Activated CD8-positive, alpha-beta T cell treated with anti-CD3 and anti-CD28 coated beads for 36 hours (primary cell): ENCODE measurements around the gene PLPPR2. TPM values are rescaled to one million over a fixed set of nuclear protein-coding genes. Genes with fewer than 3 reads are reported as not detected.

Experiments used
- ATAC-seq: fragments of 200-7000 bp; cut with Tn5 transposase; one replicate; pipeline ENCODE4 v1.10.0; 2021; ENCODE audit warnings: mild to moderate bottlenecking, moderate library complexity
- CTCF ChIA-PET: fragments of 350-600 bp; sonication (Branson Sonifier 250); formaldehyde crosslinking; loops from one replicate; lab custom pipeline; 2021; ENCODE audit warnings: antibody characterized with exemption; lab: Charles Lee
- POLR2A ChIA-PET: fragments of 350-600 bp; sonication (Branson Sonifier 250); formaldehyde crosslinking; loops from one replicate; lab custom pipeline; 2021; ENCODE audit warnings: antibody characterized with exemption; lab: Charles Lee
- DNase-seq: peaks from one replicate; pipeline ENCODE4 v3.0.0-alpha.2; 2020
- H3K27ac Mint-ChIP-seq: one replicate; pipeline ENCODE4 v1.8.0; 2021; ENCODE audit warnings: mild to moderate bottlenecking, mixed read lengths
- H3K27me3 Mint-ChIP-seq: one replicate; pipeline ENCODE4 v1.8.0; 2021; ENCODE audit warnings: mixed read lengths
- H3K36me3 Mint-ChIP-seq: one replicate; pipeline ENCODE4 v1.8.0; 2021; ENCODE audit warnings: low read depth, mixed read lengths
- H3K4me1 Mint-ChIP-seq: one replicate; pipeline ENCODE4 v1.8.0; 2021; ENCODE audit warnings: low read depth, mixed read lengths
- H3K4me3 Mint-ChIP-seq: one replicate; pipeline ENCODE4 v1.8.0; 2021; ENCODE audit warnings: mild to moderate bottlenecking, moderate library complexity, mixed read lengths
- H3K9me3 Mint-ChIP-seq: one replicate; pipeline ENCODE4 v1.8.0; 2021; ENCODE audit warnings: mixed read lengths
- CTCF ChIP-seq: fragments of 200-600 bp; IDR thresholded peaks from one replicate; pipeline ENCODE4 v1.8.0; 2022; ENCODE audit warnings: antibody characterized with exemption, mild to moderate bottlenecking
- intact Hi-C: fragments of 100-400 bp; cut with micrococcal nuclease; formaldehyde crosslinking; loops from one replicate; pipeline ENCODE4 v1.10.0; 2022
- total RNA-seq, 2 experiments: library from RNA; stranded (reverse); gene quantifications; one replicate each; pipeline ENCODE4 v1.2.3, GENCODE V29; 2021

Gene PLPPR2
- total RNA-seq, 2 experiments from 2014 or later, result 1.2 to 1.8 TPM

DNA sequence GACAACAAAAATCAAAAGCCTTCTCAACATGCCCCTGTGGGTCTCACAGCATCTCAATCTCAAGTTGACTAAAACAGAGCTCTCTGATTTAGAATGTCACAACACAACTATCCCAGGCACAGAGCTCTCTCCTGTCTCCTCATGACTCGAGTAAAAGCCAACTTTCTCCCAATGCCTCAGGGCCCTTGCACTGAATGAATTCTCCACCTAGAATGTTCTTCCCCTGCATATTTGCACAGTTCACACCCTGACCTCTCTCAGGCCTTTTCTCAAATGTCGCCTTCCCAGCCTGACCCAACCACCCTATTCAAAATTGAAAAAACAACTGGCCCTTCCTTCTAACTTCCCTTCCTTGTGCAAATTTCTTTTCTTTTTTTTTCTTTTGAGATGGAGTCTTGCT lies 15.5 kb downstream of the PLPPR2 start:
- Mint-ChIP-seq H3K4me3 (no peak overlapping the region), H3K36me3 (peaks cover 21% of the 10 kb centered on the region), H3K4me1 (peaks cover 7% of the 10 kb centered on the region), H3K27me3 (no peaks in the 10 kb centered on the region), H3K27ac (no peak overlapping the region), H3K9me3 (no peaks in the 10 kb centered on the region)
- no peak for TF ChIP-seq CTCF
- ChIA-PET POLR2A (no interaction called here), CTCF (interaction anchor here (0.7 kb wide), 3 partner anchors 11 to 112 kb away, joined by 3 read pairs; partner anchors contain the start of genes CCDC159 and TMEM205)
- intact Hi-C loops, result no loop called here
- DNase-seq (no peak), ATAC-seq (no peak)

DNA sequence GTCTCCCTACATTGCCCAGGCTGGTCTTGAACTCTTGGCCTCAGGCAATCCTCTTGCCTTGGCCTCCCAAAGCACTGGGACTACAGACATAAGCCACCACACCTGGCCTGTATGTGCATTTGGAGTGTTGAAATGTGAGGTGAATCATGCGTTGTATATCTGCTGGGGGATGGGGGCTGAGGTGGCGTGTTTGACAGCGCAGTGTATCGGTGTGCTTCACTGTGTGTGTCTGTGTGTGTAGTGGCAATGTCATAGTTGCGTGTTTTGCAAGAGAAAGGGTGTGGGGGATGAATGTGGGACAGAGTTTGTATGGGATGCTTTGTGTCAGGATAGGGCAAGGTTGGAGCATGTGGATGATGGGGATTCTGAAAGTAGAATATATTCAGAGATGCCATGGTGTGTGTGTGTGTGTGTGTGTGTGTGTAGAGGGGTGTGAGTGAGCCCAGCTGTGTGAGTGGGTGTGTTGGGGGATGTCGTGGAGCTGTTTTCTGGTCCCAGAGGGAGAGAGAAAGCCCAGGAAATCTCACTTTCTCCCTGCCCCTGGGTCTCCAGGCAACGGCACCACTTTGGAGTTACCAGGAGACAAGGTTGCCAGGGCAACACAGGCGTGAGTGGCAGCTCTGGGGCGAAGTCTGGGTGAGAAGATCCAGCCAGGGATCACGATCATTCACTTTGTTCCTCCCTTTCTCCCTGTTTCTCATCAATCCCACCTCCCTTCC lies 18.1 kb downstream of the PLPPR2 start:
- Mint-ChIP-seq H3K27me3 (no peaks in the 10 kb centered on the region), H3K4me3 (no peak overlapping the region), H3K9me3 (no peaks in the 10 kb centered on the region), H3K4me1 (peaks cover 25% of the 10 kb centered on the region), H3K27ac (no peak overlapping the region), H3K36me3 (peaks cover 31% of the 10 kb centered on the region)
- intact Hi-C loops, result no loop called here
- ChIA-PET CTCF (interaction anchor here (1.4 kb wide), 1 partner anchor 130 kb away, joined by 4 read pairs; no protein-coding TSS in a partner anchor), POLR2A (interaction anchor here (0.6 to 2.6 kb wide), 3 partner anchors 27 to 268 kb away, joined by 3 to 9 read pairs (median 4); partner anchors contain the start of genes CCDC159 and TMEM205)
- TF ChIP-seq CTCF, result no peak
- no peak for DNase-seq
- no peak for ATAC-seq

GRCh38 chr19:11373885-11374432 lies 18.7 kb downstream of the PLPPR2 start:
- DNase-seq, result no peak
- H3K27ac Mint-ChIP-seq, result no peak overlapping the region
- TF ChIP-seq CTCF, result no peak
- H3K4me1 Mint-ChIP-seq, result peaks cover 30% of the 10 kb centered on the region
- H3K9me3 Mint-ChIP-seq, result no peaks in the 10 kb centered on the region
- ChIA-PET CTCF (interaction anchor here (1.2 to 4.7 kb wide), 5 partner anchors 9 to 130 kb away, joined by 3 to 29 read pairs (median 9); partner anchors contain the start of genes ELAVL3, EPOR and RAB3D), POLR2A (interaction anchor here (0.6 to 2.6 kb wide), 6 partner anchors 10 to 268 kb away, joined by 3 to 9 read pairs (median 4); partner anchors contain the start of genes CCDC159 and TMEM205)
- ATAC-seq, result no peak
- H3K27me3 Mint-ChIP-seq, result no peaks in the 10 kb centered on the region
- H3K4me3 Mint-ChIP-seq, result no peak overlapping the region
- H3K36me3 Mint-ChIP-seq, result peaks cover 35% of the 10 kb centered on the region
- intact Hi-C loops, result no loop called here

- intact Hi-C loops, result no loop called here
- H3K4me3 Mint-ChIP-seq, result no peak within 1 kb of the TSS
- H3K36me3 Mint-ChIP-seq, result peaks cover 30% of the 10 kb centered on the region
- CTCF ChIA-PET, result interaction anchor here (0.6 to 4.7 kb wide), 10 partner anchors 9 to 222 kb away, joined by 3 to 29 read pairs (median 5); partner anchors contain the start of genes CCDC159, ELAVL3, EPOR and RAB3D
- ATAC-seq, result peak; percentile 91
- DNase-seq, result peak; percentile 98
- H3K27me3 Mint-ChIP-seq, result no peaks in the 10 kb centered on the region
- no peaks in the 10 kb centered on the region for H3K9me3 Mint-ChIP-seq
- POLR2A ChIA-PET, result interaction anchor here (0.6 to 2.6 kb wide), 10 partner anchors 10 to 60 kb away, joined by 3 to 9 read pairs (median 4); partner anchors contain the start of genes CCDC159, EPOR, ODAD3 and PRKCSH
- H3K27ac Mint-ChIP-seq, result no peak within 1 kb of the TSS
- H3K4me1 Mint-ChIP-seq, result peaks cover 30% of the 10 kb centered on the region
- TF ChIP-seq CTCF, result no peak
Measured at GRCh38 chr19:11374433-11375142, 19.4 kb downstream of the PLPPR2 start, which contains the start of gene SWSAP1. Gene SWSAP1, plus strand, starts transcription at chr19:11374666. Its CDS starts 15 bp downstream, at chr19:11374681.
